Measurements from ENCODE around the gene BCAM. TPM values are rescaled to one million over a fixed set of nuclear protein-coding genes. Genes with fewer than 3 reads are reported as not detected.
"Not testable (repeated sequence)": the region's sequence is repeated elsewhere in the genome, so short reads cannot be mapped to it uniquely, and the experiment has no call there.

BCAM gene
- total RNA-seq, 3 donors from 2014 or later = 17.1 to 102 (median 75.4) TPM

DNA sequence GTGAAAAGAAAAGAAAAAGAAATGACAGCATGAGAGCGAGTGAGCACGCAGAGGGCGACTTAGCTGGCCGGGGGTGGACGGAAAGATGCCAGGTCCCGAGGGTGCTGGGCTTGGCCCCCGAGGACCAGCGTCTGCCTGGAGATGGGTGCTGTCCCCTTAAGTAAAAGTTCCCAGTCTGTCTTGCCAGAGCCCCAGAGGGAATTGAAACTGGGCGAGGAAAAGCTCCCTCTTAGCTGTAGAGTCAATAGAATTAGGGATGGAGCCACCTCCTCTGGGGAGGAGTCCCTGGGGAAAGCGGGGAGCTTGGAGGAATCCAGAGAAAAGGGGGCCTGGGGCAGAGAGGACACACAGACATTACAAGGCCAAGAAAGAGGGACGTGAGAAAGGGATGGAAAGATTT lies 13.3 kb downstream of the BCAM start:
- TF ChIP-seq POLR2AphosphoS5 (IDR thresholded peaks at IDR 0.05) (no peak), POLR2A (IDR thresholded peaks at IDR 0.05) (no peak)
- TF ChIP-seq, protein P1, sequence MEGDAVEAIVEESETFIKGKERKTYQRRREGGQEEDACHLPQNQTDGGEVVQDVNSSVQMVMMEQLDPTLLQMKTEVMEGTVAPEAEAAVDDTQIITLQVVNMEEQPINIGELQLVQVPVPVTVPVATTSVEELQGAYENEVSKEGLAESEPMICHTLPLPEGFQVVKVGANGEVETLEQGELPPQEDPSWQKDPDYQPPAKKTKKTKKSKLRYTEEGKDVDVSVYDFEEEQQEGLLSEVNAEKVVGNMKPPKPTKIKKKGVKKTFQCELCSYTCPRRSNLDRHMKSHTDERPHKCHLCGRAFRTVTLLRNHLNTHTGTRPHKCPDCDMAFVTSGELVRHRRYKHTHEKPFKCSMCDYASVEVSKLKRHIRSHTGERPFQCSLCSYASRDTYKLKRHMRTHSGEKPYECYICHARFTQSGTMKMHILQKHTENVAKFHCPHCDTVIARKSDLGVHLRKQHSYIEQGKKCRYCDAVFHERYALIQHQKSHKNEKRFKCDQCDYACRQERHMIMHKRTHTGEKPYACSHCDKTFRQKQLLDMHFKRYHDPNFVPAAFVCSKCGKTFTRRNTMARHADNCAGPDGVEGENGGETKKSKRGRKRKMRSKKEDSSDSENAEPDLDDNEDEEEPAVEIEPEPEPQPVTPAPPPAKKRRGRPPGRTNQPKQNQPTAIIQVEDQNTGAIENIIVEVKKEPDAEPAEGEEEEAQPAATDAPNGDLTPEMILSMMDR (IDR thresholded peaks at IDR 0.05) = no peak
- Histone ChIP-seq H3K36me3 (peaks cover 4% of the 10 kb centered on the region), H3K4me3 (no peak overlapping the region), H3K27ac (no peak overlapping the region), H3K4me1 (no peaks in the 10 kb centered on the region), H3K27me3 (no peaks in the 10 kb centered on the region), H3K9me3 (no peaks in the 10 kb centered on the region)
- no peak for DNase-seq (ENCODE audit: low spot score in 2 of 2)
- intact Hi-C loops (cut with DNase I; ENCODE audit: low total_unique reads) = no loop called here

DNA sequence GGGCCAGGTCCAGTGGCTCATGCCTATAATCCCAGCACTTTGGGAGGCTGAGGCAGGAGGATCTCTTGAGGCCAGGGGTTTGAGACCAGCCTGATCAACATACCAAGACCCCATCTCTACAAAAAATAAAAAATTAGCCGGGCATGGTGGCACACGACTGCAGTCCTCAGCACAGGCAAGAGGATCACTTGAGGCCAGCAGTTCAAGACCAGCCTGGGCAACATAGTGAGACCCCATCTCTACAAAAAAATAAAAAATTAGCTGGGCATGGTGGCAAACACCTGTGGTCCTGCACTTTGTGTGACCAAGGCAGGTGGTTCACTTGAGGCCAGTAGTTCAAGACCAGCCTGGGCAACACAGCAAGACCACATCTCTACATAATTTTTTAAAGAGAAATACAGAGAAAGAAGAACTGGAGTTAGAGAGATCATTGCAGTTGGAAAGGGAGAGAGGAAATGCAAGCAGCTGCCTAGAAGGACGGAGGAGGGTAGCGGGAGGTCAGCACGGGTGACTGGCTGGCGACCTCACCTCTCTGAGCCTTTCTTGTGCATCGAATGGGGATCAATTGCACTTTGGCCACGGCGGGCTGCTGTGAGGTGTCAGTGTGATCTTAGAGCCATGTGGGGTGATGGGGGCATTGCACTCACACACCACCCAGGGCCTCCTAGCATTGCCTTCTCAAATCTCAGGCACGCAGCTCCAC lies 13.9 kb downstream of the BCAM start:
- Histone ChIP-seq H3K9me3 (no peaks in the 10 kb centered on the region), H3K27me3 (no peaks in the 10 kb centered on the region), H3K36me3 (peaks cover 4% of the 10 kb centered on the region), H3K27ac (peak overlapping the region in 1 of 2 donors; percentile 3), H3K4me1 (no peaks in the 10 kb centered on the region), H3K4me3 (no peak overlapping the region)
- intact Hi-C loops (cut with DNase I; ENCODE audit: low total_unique reads) = no loop called here
- DNase-seq (ENCODE audit: low spot score in 2 of 2) = no peak
- no peak for TF ChIP-seq POLR2AphosphoS5 (IDR thresholded peaks at IDR 0.05)
- TF ChIP-seq, protein P1 (IDR thresholded peaks at IDR 0.05) = no peak
- no peak for TF ChIP-seq POLR2A (IDR thresholded peaks at IDR 0.05)

- H3K4me3 ChIP-seq = no peak overlapping the region
- peak overlapping the region in 1 of 2 donors; percentile 3 for H3K27ac ChIP-seq
- intact Hi-C loops (cut with DNase I; ENCODE audit: low total_unique reads) = no loop called here
- DNase-seq (ENCODE audit: low spot score in 2 of 2) = no peak
- no peak for TF ChIP-seq POLR2AphosphoS5 (IDR thresholded peaks at IDR 0.05)
- no peak for TF ChIP-seq POLR2A (IDR thresholded peaks at IDR 0.05)
- TF ChIP-seq, protein P1 (IDR thresholded peaks at IDR 0.05) = no peak
- H3K27me3 ChIP-seq = no peaks in the 10 kb centered on the region
- H3K36me3 ChIP-seq = peaks cover 4% of the 10 kb centered on the region
- H3K4me1 ChIP-seq = no peaks in the 10 kb centered on the region
- H3K9me3 ChIP-seq = no peaks in the 10 kb centered on the region
Measured at GRCh38 chr19:44823373-44823698, 14.4 kb downstream of the BCAM start.

GRCh38 chr19:44824761-44825160 lies 15.9 kb downstream of the BCAM start:
- H3K4me1 ChIP-seq = no peaks in the 10 kb centered on the region
- no peaks in the 10 kb centered on the region for H3K27me3 ChIP-seq
- TF ChIP-seq, protein P1 (IDR thresholded peaks at IDR 0.05) = no peak
- no peak for TF ChIP-seq POLR2A (IDR thresholded peaks at IDR 0.05)
- no peak for TF ChIP-seq POLR2AphosphoS5 (IDR thresholded peaks at IDR 0.05)
- no peaks in the 10 kb centered on the region for H3K9me3 ChIP-seq
- H3K27ac ChIP-seq = no peak overlapping the region
- DNase-seq (ENCODE audit: low spot score in 2 of 2) = no peak
- H3K36me3 ChIP-seq = no peaks in the 10 kb centered on the region
- intact Hi-C loops (cut with DNase I; ENCODE audit: low total_unique reads) = no loop called here
- no peak overlapping the region for H3K4me3 ChIP-seq

DNA sequence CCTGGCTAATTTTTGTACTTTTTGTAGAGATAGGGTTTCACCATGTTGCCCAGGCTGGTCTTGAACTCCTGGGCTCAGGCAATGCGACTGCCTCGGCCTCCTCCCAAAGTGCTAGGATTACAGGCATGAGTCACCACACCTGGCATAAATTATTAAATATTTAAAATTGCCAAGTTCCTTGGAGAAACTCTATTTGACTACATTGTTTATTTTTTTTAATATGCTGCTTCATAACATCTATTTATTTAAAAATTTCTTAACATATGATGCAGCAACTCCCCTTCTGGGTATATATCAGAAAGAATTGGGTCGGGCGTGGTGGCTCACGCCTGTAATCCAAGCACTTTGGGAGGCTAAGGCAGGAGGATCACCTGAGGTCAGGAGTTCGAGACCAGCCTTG lies 24.0 kb downstream of the BCAM start:
- H3K4me3 ChIP-seq; H3K27me3 ChIP-seq; H3K36me3 ChIP-seq; intact Hi-C loops (cut with DNase I; ENCODE audit: low total_unique reads); H3K27ac ChIP-seq; DNase-seq (ENCODE audit: low spot score in 2 of 2); H3K4me1 ChIP-seq; H3K9me3 ChIP-seq: not testable (repeated sequence)

GRCh38 chr19:44834399-44834798 lies 25.5 kb downstream of the BCAM start:
- H3K9me3 ChIP-seq; H3K4me1 ChIP-seq; H3K4me3 ChIP-seq; H3K36me3 ChIP-seq; intact Hi-C loops (cut with DNase I; ENCODE audit: low total_unique reads); DNase-seq (ENCODE audit: low spot score in 2 of 2); H3K27ac ChIP-seq; H3K27me3 ChIP-seq: not testable (repeated sequence)
